HG03439 (cell line): ENCODE results near the gene SHMT2.

ENCODE experiments used
- ATAC-seq: cut with Tn5 transposase; IDR thresholded peaks from one replicate; pipeline ENCODE4 v1.9.1; 2021; ENCODE audit warnings: mild to moderate bottlenecking, moderate library complexity; ENCODE audit not compliant: unreplicated experiment

Gene SHMT2

DNA sequence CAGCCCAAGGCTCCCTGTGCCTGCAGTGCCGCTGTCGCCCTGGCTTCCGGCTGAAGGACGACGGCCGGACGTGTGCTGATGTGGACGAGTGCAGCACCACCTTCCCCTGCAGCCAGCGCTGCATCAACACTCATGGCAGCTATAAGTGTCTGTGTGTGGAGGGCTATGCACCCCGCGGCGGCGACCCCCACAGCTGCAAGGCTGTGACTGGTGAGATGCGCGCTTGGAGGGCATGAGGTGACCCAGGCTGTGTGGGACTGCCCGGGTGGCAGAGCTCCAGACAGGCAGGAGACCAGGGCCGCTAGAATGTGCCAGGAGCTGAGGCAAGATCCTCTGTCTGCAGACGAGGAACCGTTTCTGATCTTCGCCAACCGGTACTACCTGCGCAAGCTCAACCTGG is 32.6 kb upstream of the SHMT2 start:
- ATAC-seq = no peak

DNA sequence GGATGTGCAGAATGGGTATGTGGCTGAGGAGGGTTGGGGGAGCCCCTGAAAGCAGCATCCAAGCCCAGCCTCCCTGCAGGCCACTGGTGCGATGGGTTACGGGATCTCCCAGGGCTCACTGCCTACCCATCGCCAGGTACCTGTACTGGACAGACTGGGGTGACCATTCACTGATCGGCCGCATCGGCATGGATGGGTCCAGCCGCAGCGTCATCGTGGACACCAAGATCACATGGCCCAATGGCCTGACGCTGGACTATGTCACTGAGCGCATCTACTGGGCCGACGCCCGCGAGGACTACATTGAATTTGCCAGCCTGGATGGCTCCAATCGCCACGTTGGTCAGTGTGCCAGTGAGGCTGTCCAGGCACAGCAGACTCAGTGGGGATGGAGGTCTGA is 31.2 kb upstream of the SHMT2 start:
- ATAC-seq = no peak

DNA sequence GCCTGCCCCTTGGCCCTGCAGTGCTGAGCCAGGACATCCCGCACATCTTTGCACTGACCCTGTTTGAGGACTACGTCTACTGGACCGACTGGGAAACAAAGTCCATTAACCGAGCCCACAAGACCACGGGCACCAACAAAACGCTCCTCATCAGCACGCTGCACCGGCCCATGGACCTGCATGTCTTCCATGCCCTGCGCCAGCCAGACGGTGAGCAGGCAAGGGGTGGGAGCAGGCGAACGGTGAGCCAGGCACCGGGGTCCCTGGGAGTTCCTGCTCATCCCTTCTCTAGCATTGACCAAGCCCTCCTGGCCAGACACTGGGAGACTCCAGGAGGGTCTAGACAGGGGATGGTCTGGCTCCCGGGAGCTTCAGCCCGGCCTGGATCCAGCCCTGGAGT is 30.3 kb upstream of the SHMT2 start:
- no peak for ATAC-seq

DNA sequence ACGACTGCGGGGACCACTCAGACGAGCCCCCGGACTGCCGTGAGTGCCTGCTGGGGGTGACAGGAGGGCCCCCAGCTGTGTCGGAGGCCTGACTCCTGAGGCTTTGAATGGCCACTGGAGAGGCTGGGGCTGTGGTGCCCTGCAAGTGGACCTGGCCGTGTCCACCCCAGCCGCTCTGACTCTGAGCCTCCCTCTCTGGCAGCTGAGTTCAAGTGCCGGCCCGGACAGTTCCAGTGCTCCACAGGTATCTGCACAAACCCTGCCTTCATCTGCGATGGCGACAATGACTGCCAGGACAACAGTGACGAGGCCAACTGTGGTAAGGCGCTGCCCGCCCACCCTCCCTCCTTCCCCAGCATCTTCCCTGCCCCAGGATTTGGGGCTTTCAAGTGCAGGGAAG is 29.0 kb upstream of the SHMT2 start:
- ATAC-seq = no peak

DNA sequence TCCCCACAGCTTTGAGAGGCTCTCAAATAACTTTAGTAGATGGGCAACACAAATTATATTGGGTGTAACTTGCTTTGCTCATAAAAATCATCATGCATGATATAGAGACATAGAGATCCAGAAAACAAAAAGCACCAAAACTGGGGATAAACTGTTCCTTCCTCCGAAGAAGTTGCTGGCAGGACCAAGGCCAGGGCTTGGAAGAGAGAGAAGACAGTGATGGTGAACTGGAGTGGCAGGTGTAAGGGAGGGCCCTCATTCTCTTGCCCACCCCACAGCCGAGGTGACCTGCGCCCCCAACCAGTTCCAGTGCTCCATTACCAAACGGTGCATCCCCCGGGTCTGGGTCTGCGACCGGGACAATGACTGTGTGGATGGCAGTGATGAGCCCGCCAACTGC is 28.3 kb upstream of the SHMT2 start:
- no peak for ATAC-seq

DNA sequence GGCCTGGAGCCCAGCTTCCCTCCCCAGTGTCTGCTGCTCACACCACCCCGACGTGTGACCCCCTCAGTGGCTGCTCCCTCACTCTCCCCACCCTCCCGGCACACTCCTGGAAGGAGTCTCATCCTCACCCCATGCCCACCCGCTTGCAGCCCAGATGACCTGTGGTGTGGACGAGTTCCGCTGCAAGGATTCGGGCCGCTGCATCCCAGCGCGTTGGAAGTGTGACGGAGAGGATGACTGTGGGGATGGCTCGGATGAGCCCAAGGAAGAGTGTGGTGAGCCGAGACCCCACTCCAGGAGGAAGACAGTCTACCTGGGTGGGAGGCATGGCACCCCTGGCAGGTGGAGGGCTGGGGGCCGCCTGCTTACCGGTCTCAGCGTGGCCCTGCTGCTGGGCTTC is 27.9 kb upstream of the SHMT2 start:
- ATAC-seq = no peak

DNA sequence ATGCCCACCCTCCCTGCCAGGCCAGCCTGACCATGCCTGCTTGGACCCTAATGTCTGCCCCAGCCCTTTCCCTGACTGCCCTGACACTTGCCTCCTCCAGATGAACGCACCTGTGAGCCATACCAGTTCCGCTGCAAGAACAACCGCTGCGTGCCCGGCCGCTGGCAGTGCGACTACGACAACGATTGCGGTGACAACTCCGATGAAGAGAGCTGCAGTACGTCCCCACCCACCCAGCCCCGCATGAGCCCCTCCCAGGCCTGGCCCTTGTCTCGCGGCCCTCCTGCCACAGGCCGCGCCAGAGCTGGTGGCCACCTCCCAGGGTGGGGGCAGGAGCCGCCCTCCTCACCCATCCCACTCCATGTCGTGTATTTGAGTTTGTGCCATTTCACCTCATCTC is 27.2 kb upstream of the SHMT2 start:
- no peak for ATAC-seq

DNA sequence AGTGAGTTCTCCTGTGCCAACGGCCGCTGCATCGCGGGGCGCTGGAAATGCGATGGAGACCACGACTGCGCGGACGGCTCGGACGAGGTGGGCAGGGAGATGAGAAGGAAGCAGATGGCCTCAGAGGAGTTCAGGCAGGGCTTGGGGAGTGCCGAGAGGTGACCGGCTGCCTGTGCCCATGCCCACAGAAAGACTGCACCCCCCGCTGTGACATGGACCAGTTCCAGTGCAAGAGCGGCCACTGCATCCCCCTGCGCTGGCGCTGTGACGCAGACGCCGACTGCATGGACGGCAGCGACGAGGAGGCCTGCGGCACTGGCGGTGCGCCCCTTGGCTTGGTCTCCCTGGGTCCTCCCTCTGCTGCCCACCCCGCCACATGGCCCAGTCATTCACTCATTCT is 26.3 kb upstream of the SHMT2 start:
- no peak for ATAC-seq

DNA sequence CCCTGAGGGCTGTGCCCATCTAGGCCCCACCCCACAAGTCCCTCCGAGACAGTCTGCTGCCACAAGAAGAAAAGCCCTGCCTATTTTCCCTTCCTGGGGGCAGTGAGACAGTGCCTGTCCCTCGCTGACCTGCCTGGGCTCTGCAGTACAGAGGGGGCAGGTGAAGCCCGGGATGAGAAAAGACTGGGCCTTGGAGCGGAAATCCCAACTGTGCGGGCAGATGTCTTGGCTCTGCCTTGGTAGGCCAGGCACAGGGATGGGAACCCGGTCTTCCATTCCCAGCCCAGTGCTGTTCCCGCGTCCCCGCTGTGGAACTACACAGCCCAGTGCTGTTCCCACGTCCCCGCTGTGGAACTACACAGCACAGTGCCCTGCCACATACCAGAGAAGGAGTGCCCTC is 25.7 kb upstream of the SHMT2 start:
- no peak for ATAC-seq

DNA sequence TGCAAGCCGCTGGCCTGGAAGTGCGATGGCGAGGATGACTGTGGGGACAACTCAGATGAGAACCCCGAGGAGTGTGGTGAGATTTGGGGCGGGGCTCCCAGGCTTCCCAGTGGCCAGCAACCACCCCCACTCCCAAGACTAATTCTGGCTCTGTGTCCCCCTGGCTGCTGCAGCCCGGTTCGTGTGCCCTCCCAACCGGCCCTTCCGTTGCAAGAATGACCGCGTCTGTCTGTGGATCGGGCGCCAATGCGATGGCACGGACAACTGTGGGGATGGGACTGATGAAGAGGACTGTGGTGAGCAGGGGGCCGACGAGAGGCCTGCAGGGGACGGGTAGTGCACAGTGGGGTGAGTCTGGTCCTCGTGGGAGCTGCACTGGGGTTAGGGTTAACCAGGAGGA is 25.1 kb upstream of the SHMT2 start:
- ATAC-seq = no peak

DNA sequence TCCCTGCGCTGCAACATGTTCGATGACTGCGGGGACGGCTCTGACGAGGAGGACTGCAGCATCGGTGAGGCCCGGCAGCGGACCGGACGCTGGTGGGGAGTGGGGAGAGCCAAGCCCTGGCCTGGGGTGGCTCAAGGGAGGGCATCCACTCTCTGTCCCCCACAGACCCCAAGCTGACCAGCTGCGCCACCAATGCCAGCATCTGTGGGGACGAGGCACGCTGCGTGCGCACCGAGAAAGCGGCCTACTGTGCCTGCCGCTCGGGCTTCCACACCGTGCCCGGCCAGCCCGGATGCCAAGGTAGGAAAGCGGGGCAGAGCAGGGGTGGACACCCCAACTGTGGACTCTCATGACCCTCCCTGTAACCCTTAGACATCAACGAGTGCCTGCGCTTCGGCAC is 24.3 kb upstream of the SHMT2 start:
- no peak for ATAC-seq

DNA sequence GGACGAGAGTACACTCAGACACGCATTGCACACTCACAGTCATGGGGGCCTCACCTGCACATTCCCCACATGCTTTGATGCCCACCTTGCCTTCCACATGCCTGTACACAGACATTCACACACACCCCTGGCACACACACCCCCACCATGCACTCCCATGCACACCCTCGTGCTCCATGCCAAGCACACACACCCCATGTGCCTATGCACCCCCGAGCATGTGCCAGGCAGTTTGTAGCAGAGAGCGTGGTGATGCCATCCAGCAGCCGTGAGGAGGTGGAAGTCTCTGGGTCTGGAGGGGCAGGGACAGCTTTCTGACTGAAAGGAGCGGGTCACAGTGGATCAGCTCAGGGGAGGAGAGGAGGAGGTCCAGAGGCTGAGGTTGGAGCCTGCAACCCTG is 23.6 kb upstream of the SHMT2 start:
- ATAC-seq = no peak

DNA sequence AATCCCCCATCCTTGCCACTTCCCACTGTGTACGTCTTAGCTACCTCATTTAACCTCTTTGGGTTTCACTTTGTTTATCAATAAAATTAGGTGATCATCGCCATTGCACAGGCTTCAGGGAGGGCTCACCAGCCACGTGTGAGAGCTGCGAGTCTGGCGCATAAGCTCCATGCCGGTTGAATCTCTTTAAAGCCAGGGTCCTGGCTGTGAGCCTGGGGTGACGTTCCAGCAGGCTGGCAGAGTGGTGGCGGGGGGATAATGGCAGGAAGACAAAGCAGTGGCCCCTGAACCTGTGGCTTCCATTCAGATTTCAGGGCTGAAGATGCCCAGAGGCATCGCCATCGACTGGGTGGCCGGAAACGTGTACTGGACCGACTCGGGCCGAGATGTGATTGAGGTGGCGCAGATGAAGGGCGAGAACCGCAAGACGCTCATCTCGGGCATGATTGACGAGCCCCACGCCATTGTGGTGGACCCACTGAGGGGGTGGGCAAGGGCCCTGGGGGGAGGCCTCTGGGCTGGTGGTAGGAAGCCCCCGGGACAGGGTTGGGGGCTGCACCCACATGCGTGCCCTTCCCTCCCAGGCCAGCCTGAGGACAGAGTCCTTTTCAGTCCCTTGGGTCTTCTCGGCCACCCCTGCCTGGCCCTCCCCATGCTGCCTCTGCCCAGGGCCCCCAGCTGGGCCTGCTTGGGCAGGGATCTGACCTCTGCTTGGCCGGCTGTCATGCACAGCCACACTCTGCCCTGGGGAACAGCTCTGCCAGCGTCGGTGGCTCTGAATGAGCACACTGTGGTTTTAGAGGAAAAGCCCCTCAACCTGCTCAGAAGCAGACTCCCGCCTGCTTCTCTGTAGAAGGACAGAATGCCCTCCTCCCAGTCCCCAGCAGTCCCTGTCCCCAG is 21.5 kb upstream of the SHMT2 start:
- no peak for ATAC-seq

DNA sequence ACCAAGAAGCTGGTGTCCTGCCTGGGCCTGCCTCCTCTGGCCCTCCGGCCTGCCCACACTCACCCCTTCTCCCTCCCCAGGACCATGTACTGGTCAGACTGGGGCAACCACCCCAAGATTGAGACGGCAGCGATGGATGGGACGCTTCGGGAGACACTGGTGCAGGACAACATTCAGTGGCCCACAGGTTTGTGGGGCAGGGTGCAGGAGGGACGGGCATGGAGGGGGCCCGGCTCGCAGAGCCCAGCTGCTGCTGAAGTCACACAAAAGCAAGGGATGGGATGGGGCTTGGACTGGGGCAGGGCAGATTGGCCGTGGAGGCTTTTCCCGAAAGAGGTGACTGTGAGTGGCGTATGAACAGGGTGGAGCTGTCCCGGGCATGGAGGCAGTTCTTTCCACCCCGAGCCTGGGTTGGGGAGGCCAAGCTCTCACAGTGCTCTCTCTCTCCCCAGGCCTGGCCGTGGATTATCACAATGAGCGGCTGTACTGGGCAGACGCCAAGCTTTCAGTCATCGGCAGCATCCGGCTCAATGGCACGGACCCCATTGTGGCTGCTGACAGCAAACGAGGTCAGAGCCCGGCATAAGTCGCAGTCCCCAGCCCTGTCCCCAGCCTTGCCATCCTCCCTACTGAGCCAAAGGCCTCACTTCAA is 20.8 kb upstream of the SHMT2 start:
- no peak for ATAC-seq

DNA sequence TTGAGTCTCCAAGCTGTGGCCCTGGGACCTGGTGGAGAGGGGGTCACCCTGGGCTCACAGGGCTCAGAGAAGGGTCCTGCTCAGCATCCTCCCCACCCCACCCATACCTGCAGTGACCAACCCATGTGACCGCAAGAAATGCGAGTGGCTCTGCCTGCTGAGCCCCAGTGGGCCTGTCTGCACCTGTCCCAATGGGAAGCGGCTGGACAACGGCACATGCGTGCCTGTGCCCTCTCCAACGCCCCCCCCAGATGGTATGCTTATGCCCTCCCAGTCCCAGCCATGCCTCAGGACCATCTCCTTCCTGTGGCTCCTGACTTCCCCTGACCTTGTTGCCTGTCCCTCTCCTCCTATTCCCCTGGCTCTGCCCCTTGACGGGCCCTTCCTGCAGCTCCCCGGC is 19.6 kb upstream of the SHMT2 start:
- no peak for ATAC-seq

DNA sequence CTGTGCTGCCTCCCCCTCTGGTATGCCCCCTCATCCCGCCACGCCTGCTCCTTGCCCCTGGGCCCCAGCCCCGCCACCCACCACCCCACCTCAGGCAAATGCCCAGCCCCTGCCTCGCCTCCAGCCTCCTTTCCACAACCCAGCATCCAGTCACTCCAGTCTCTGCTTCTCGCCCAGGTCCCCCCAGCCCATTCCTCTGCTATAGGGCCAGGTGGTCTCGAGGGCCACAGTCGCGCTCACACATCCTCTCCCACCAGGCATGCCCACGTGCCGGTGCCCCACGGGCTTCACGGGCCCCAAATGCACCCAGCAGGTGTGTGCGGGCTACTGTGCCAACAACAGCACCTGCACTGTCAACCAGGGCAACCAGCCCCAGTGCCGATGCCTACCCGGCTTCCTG is 19.1 kb upstream of the SHMT2 start:
- ATAC-seq = no peak

DNA sequence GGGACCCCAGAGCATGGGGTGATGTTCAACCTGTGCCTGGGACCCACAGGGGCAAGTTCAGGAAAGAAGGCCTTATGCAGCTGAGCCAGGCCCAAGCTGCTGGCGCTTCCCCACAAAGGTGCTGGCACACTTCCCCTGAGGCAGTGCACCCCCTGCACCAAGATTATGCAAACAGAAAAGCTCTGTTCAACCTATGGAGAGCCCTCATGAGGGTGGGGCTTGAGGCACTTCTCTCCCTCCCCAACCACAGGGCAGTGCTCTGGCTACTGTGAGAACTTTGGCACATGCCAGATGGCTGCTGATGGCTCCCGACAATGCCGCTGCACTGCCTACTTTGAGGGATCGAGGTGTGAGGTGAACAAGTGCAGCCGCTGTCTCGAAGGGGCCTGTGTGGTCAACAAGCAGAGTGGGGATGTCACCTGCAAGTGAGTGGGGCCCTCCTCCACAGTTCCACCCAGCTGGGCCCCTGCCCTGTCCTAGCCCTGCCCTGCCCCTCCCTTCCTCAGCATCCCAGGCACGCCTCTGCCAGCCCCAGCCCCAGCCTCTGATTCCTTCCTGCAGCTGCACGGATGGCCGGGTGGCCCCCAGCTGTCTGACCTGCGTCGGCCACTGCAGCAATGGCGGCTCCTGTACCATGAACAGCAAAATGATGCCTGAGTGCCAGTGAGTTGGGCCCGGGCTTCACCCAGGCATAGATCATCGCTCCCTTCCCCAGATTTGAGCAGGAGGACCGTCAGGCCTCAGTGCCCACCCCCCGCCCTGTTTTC is 18.4 kb upstream of the SHMT2 start:
- ATAC-seq = no peak

DNA sequence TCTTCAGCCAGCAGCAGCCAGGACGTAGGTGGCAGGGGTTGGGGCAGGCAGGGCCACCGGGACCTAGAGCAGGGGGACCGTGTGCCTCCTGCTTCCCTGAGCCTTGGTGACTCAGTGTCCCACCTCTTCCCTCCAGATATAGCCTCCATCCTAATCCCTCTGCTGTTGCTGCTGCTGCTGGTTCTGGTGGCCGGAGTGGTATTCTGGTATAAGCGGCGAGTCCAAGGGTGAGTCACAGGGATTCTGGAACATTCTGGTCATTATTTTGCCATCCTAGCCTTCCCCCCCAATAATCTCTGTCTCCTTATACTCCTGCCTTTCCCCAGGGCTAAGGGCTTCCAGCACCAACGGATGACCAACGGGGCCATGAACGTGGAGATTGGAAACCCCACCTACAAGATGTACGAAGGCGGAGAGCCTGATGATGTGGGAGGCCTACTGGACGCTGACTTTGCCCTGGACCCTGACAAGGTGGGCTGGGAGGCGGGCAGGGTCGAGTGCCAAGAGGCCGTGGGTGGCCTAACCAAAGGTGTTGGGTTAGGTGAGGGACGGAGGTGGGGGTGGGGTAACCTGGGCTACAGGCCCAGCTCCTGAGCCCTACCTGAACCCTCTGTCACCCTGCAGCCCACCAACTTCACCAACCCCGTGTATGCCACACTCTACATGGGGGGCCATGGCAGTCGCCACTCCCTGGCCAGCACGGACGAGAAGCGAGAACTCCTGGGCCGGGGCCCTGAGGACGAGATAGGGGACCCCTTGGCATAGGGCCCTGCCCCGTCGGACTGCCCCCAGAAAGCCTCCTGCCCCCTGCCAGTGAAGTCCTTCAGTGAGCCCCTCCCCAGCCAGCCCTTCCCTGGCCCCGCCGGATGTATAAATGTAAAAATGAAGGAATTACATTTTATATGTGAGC is 17.5 kb upstream of the SHMT2 start:
- no peak for ATAC-seq

DNA sequence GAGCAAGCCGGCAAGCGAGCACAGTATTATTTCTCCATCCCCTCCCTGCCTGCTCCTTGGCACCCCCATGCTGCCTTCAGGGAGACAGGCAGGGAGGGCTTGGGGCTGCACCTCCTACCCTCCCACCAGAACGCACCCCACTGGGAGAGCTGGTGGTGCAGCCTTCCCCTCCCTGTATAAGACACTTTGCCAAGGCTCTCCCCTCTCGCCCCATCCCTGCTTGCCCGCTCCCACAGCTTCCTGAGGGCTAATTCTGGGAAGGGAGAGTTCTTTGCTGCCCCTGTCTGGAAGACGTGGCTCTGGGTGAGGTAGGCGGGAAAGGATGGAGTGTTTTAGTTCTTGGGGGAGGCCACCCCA is 16.8 kb upstream of the SHMT2 start:
- no peak for ATAC-seq

DNA sequence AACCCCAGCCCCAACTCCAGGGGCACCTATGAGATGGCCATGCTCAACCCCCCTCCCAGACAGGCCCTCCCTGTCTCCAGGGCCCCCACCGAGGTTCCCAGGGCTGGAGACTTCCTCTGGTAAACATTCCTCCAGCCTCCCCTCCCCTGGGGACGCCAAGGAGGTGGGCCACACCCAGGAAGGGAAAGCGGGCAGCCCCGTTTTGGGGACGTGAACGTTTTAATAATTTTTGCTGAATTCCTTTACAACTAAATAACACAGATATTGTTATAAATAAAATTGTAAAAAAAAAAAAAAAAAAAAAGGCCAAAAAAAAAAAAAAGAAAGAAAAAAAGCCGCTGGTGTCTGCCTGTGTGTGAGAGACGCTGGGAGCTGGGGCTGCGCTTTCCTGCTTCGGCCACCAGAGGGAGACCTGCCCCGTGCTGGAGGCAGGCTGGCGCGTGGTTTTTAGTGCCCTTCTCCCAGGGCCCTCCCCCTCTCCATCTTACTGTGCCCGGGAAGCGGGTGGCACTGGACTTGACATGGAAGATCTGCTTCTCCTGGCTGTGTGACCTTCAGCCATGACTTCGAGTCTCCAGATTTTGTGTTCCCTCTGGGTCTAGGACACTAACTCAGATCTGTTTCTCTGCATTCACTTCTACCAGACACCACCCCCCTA is 16.3 kb upstream of the SHMT2 start:
- peak; percentile 50 for ATAC-seq
